Memory B cell (primary cell): ENCODE measurements around the gene CHST9.
"Not testable (repeated sequence)": the region's sequence is repeated elsewhere in the genome, so short reads cannot be mapped to it uniquely, and the experiment has no call there.

ENCODE experiments used
- ATAC-seq: fragments of 150-1000 bp; cut with Tn5 transposase; 2 replicates; pipeline ENCODE4 v1.10.0; 2021; ENCODE audit warnings: low read depth, mild to moderate bottlenecking, moderate library complexity
- DNase-seq, 2 donors: peaks; one replicate each; pipeline ENCODE4 v3.0.0; 2022; ENCODE audit warnings: low spot score in 2 of 2
- H3K27ac Mint-ChIP-seq: one replicate; pipeline ENCODE4 v1.8.0; 2022; ENCODE audit warnings: mild to moderate bottlenecking, moderate library complexity, mixed read lengths
- H3K27me3 Mint-ChIP-seq: one replicate; pipeline ENCODE4 v1.8.0; 2022; ENCODE audit warnings: mixed read lengths
- H3K36me3 Mint-ChIP-seq: one replicate; pipeline ENCODE4 v1.8.0; 2022; ENCODE audit warnings: mild to moderate bottlenecking, mixed read lengths
- H3K4me1 Mint-ChIP-seq: one replicate; pipeline ENCODE4 v1.8.0; 2022; ENCODE audit warnings: mixed read lengths
- H3K4me3 Mint-ChIP-seq: one replicate; pipeline ENCODE4 v1.8.0; 2022; ENCODE audit warnings: mild to moderate bottlenecking, moderate library complexity, mixed read lengths
- H3K9me3 Mint-ChIP-seq: one replicate; pipeline ENCODE4 v1.8.0; 2022; ENCODE audit warnings: mixed read lengths

CHST9 gene

DNA sequence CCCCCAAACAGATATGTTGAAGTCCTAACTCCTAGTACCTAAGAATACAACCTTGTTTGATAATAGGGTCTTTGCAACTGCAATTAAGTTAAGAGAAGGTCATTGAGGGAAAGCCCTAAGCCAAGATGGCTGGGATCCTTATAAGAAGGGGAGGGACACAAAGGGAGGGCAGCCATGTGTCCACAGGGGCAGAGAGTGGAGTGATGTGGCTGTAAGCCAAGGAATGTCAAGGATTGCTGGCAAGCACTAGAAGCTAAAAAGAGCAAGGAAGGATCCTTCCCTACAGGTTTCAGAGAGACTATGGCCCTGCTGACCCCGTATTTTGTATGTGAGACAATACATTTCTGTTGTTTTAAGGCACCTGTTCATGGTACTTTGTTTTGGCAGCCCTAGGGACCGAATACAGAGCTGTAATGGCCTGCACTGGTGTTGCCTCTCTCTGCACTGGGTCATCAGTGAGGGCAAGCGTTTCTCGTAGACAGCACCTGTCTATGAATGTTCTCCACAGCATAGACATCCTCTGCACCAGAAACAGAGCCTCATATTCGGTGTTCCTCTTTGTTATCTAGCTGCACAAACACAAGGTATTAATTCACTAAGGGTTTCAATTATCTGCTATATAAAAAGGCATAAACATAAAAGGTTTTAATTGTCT is 244.2 kb downstream of the CHST9 start:
- Mint-ChIP-seq H3K4me3 (no peak overlapping the region), H3K27ac (no peak overlapping the region), H3K36me3 (no peaks in the 10 kb centered on the region), H3K9me3 (no peaks in the 10 kb centered on the region), H3K4me1 (no peaks in the 10 kb centered on the region), H3K27me3 (no peaks in the 10 kb centered on the region)
- no peak for DNase-seq
- ATAC-seq, result no peak

DNA sequence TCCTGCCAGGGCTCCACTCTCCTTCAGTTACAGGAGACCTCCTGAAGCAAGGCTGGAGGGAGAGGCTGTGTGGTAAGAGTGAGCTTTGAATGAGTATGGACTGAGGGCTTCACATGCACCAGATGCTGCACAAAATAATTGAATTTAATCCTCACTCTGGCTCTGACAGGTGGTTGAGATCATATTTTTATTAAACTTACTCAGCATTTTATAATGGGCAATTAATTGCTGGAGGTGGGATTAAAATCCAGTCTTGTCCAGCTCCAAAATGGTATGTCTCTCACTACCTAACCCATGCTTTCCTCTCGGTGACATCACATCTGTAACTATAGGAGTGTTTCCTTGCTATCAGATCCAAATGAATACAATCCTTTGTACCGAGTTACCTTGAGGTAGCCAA is 253.4 kb downstream of the CHST9 start:
- Mint-ChIP-seq H3K36me3 (no peaks in the 10 kb centered on the region), H3K4me3 (no peak overlapping the region), H3K27me3 (no peaks in the 10 kb centered on the region), H3K27ac (no peak overlapping the region), H3K9me3 (peaks cover 1% of the 10 kb centered on the region), H3K4me1 (no peaks in the 10 kb centered on the region)
- no peak for DNase-seq
- no peak for ATAC-seq

DNA sequence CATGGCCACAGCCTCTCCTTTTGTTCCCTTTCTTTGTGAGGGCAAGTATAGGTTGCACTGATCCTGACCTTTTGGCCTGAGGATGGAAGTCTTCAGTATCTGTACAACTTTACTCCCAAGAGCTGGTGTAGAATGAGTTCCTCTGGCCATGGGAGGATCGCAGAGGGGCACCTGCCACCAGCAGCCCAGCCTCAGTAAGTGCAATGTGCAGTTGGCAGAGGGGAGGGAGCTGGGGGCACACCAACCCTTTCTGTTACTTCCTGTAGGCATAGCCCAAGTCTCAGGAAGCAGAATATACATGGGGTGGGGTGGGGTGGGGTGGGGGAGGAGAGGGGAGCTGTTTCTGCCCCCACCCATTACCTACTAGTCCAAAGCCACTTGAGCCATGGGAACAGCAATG is 254.5 kb downstream of the CHST9 start:
- peaks cover 1% of the 10 kb centered on the region for H3K9me3 Mint-ChIP-seq
- DNase-seq, result no peak
- no peaks in the 10 kb centered on the region for H3K27me3 Mint-ChIP-seq
- no peaks in the 10 kb centered on the region for H3K36me3 Mint-ChIP-seq
- no peaks in the 10 kb centered on the region for H3K4me1 Mint-ChIP-seq
- no peak overlapping the region for H3K27ac Mint-ChIP-seq
- no peak overlapping the region for H3K4me3 Mint-ChIP-seq
- ATAC-seq, result no peak

DNA sequence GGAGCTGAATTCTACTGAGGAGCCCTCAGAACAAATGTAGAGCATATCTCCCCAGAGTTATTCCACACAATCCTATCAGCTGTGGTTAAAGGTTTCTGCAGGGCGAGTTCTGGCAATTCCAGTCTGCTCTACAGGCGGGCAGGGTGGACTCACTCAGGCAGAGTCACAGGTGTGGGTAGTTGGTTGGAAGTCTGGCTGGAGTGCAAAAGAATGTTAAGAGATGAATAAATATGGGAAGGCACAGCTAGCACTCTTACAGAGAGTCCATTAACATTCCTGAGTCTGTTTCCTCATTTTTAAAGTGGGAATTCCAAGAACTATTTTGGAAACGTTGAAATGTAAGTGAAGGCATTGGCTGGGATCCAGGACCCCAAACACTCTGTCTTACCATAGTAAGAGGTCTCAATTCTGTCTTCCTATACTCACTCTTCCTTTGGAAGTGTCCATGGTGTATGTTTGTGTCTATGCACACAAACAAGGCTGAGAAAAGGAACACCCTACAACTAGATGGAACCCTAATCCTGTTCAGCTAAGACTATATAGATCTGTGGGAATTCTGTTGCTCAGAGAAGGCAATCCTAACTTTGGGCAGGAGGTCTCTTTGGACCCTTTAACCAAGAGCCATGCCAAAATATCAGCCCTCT is 256.3 kb downstream of the CHST9 start:
- no peaks in the 10 kb centered on the region for H3K36me3 Mint-ChIP-seq
- ATAC-seq (no peak), DNase-seq (no peak)
- no peak overlapping the region for H3K27ac Mint-ChIP-seq
- peaks cover 1% of the 10 kb centered on the region for H3K9me3 Mint-ChIP-seq
- no peak overlapping the region for H3K4me3 Mint-ChIP-seq
- no peaks in the 10 kb centered on the region for H3K4me1 Mint-ChIP-seq
- peaks cover 7% of the 10 kb centered on the region for H3K27me3 Mint-ChIP-seq

DNA sequence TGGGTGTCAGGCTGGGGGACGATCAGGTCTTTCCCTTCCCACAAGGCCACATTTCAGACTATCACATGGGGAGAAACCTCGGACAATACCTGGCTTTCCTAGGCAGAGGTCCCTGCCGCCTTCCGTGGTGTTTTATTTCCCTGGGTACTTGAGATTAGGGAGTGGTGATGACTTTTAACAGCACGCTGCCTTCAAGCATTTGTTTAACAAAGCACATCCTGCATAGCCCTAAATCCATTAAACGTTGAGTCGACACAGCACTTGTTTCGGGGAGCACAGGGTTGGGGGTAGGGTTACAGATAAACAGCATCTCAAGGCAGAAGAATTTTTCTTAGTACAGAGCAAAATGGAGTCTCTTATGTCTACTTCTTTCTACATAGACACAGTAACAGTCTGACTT is 257.3 kb downstream of the CHST9 start:
- not testable (repeated sequence) for ATAC-seq, H3K27ac Mint-ChIP-seq, DNase-seq, H3K4me3 Mint-ChIP-seq, H3K4me1 Mint-ChIP-seq, H3K9me3 Mint-ChIP-seq, H3K36me3 Mint-ChIP-seq, H3K27me3 Mint-ChIP-seq

GRCh38 chr18:26926066-26926675 is 258.9 kb downstream of the CHST9 start:
- Mint-ChIP-seq H3K27ac (no peak overlapping the region), H3K9me3 (peaks cover 3% of the 10 kb centered on the region), H3K4me3 (no peak overlapping the region), H3K36me3 (no peaks in the 10 kb centered on the region), H3K27me3 (peaks cover 7% of the 10 kb centered on the region), H3K4me1 (no peaks in the 10 kb centered on the region)
- DNase-seq (no peak), ATAC-seq (no peak)

DNA sequence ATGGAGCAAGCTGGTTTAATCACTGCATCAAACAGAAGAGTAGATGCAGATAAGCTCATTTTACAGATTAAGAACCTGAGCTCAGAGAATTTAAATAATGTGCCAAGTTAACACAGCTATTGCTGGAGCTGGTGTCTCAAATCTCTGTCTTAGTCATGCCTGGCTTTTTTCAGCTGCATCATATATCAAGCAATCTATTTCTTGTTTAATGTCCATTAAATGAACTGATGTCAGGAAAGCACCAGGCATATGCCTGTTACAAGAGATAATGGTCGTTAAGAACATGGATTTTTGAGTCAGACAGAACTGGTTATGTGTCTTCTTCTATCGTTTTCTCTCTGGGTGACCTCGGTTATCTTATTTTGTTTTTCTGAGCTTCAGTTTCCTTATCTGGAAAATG is 259.8 kb downstream of the CHST9 start:
- Mint-ChIP-seq H3K4me3 (no peak overlapping the region), H3K27me3 (peaks cover 7% of the 10 kb centered on the region), H3K4me1 (no peaks in the 10 kb centered on the region), H3K27ac (no peak overlapping the region), H3K36me3 (no peaks in the 10 kb centered on the region), H3K9me3 (peaks cover 3% of the 10 kb centered on the region)
- ATAC-seq, result no peak
- no peak for DNase-seq

- H3K9me3 Mint-ChIP-seq, result peaks cover 2% of the 10 kb centered on the region
- ATAC-seq (no peak), DNase-seq (no peak)
- no peaks in the 10 kb centered on the region for H3K36me3 Mint-ChIP-seq
- no peak overlapping the region for H3K27ac Mint-ChIP-seq
- no peak overlapping the region for H3K4me3 Mint-ChIP-seq
- peaks cover 7% of the 10 kb centered on the region for H3K27me3 Mint-ChIP-seq
- no peaks in the 10 kb centered on the region for H3K4me1 Mint-ChIP-seq
These were observed 262.8 kb downstream of the CHST9 start for GRCh38 chr18:26922313-26922712.

DNA sequence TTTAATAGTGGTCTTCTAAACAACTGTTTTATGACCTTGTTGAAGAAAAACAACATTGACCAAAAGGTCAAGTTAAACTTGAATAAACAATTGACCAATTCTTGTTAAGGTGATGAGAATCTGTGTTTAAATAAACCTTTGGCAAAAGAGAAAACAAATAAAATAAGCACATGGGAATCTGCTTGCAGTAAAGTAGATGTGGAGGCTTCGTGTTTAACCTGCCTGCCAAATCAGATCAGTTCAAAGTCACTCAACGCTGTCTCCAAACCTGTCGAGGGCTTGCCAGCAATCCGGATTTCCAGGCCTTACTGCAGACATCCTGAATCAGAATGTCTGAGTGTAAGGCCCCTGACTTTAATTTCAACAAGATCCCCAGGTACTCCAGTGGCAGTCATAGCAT is 264.5 kb downstream of the CHST9 start:
- Mint-ChIP-seq H3K4me1 (no peaks in the 10 kb centered on the region), H3K36me3 (no peaks in the 10 kb centered on the region), H3K27me3 (peaks cover 7% of the 10 kb centered on the region), H3K4me3 (no peak overlapping the region), H3K27ac (no peak overlapping the region), H3K9me3 (peaks cover 2% of the 10 kb centered on the region)
- no peak for DNase-seq
- ATAC-seq, result no peak

GRCh38 chr18:26919627-26920026 is 265.5 kb downstream of the CHST9 start:
- no peak for ATAC-seq
- Mint-ChIP-seq H3K9me3 (peaks cover 2% of the 10 kb centered on the region), H3K4me1 (no peaks in the 10 kb centered on the region), H3K36me3 (no peaks in the 10 kb centered on the region), H3K4me3 (no peak overlapping the region), H3K27me3 (peaks cover 3% of the 10 kb centered on the region), H3K27ac (no peak overlapping the region)
- no peak for DNase-seq

DNA sequence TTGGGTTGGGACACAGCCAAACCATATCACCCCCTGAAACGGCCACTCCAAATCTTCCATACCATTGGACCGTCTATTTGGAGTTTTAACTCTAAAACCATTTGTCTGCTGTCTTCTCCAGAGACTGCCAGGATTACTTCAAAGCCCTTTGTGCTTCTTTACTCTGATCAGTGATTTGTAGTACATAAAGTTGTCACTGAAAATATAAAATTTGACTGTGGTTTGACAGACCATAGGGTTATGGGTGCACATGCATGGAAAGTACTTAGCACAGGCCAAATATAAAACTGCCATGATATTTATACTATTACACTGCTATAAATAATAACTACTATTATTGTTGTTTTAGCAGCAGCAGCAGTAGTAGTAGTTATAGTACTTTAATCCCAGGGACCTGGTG is 265.9 kb downstream of the CHST9 start:
- peaks cover 3% of the 10 kb centered on the region for H3K27me3 Mint-ChIP-seq
- ATAC-seq (no peak), DNase-seq (no peak)
- H3K36me3 Mint-ChIP-seq, result no peaks in the 10 kb centered on the region
- H3K27ac Mint-ChIP-seq, result no peak overlapping the region
- no peak overlapping the region for H3K4me3 Mint-ChIP-seq
- H3K4me1 Mint-ChIP-seq, result no peaks in the 10 kb centered on the region
- H3K9me3 Mint-ChIP-seq, result peaks cover 2% of the 10 kb centered on the region

GRCh38 chr18:26911840-26912239 is 273.3 kb downstream of the CHST9 start:
- H3K27ac Mint-ChIP-seq, result no peak overlapping the region
- no peaks in the 10 kb centered on the region for H3K36me3 Mint-ChIP-seq
- ATAC-seq (no peak), DNase-seq (no peak)
- H3K4me3 Mint-ChIP-seq, result no peak overlapping the region
- H3K27me3 Mint-ChIP-seq, result peaks cover 1% of the 10 kb centered on the region
- H3K4me1 Mint-ChIP-seq, result no peaks in the 10 kb centered on the region
- H3K9me3 Mint-ChIP-seq, result peaks cover 8% of the 10 kb centered on the region

DNA sequence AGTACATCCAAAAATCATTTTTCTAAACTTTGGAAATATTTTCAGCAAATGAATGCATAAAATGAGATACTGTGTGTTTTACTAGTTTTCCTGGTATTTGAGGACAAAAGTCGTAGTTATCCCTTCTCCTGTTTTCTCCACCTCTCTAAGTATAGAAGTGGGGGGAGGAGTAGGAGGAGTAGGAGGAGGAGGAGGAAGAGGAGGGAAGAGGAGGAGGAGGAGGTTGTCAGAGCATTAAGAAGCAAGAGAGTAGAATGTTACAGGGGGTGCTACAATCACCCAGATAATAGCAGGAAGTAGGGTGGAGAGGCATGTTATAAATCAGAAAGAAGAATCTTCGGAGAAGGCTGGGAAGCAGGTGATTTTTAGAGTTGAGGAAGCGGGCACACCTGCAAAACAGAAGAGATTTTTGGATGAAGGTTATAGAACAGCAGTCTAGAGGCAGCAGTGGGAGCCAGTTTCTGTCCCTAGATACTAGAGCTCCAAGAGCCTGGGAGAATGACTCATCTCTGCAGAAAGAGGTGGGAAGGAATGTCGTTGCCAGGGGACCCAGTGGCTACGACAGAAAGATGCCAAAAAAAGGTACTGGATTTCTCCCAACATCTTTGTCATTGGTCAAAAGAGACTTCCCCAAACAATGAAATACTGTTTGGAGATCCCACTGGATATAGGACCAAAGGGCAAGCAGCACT is 275.4 kb downstream of the CHST9 start:
- no peaks in the 10 kb centered on the region for H3K4me1 Mint-ChIP-seq
- peaks cover 2% of the 10 kb centered on the region for H3K27me3 Mint-ChIP-seq
- ATAC-seq (no peak), DNase-seq (no peak)
- H3K27ac Mint-ChIP-seq, result no peak overlapping the region
- no peaks in the 10 kb centered on the region for H3K36me3 Mint-ChIP-seq
- H3K4me3 Mint-ChIP-seq, result no peak overlapping the region
- peaks cover 9% of the 10 kb centered on the region for H3K9me3 Mint-ChIP-seq

DNA sequence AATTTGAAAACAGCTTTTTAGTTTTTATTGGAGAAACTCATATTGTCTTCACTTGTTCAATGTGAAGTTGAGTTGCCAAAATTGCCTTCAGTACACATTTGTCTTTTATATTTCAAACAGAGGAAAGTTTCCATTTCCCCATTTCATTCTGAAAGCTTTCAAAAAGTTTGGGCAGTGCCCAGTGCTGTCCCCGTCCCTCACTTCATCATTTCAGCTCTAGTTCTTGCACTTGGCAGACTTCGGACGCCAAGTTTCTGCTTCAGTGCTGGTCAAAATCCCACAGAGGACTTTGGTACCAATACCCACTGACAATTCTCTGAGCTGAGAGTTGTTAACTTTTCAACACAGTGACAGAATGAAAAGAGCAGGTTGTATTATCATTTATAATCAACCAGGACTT is 276.2 kb downstream of the CHST9 start:
- H3K9me3 Mint-ChIP-seq, result peaks cover 12% of the 10 kb centered on the region
- no peak overlapping the region for H3K27ac Mint-ChIP-seq
- ATAC-seq (no peak), DNase-seq (no peak)
- no peak overlapping the region for H3K4me3 Mint-ChIP-seq
- no peaks in the 10 kb centered on the region for H3K36me3 Mint-ChIP-seq
- no peaks in the 10 kb centered on the region for H3K4me1 Mint-ChIP-seq
- peaks cover 2% of the 10 kb centered on the region for H3K27me3 Mint-ChIP-seq
